SU-DHL-6 (cell line): ENCODE data around the gene BEGAIN.

Experiments used
- H2AFZ ChIP-seq: fragments of 200-600 bp; sonication (generic); 2 replicates; pipeline ENCODE4 v1.6.1; 2014; ENCODE audit warnings: low read depth, mild to moderate bottlenecking, moderate library complexity, mixed read lengths, antibody characterized with exemption, low read length; ENCODE audit not compliant: severe bottlenecking
- H3F3A ChIP-seq: fragments of 200-600 bp; shearing (Covaris generic); 2 replicates; pipeline ENCODE4 v1.6.0; 2016; ENCODE audit warnings: antibody characterized with exemption, mild to moderate bottlenecking; ENCODE audit not compliant: insufficient read depth
- H3K27ac ChIP-seq: fragments of 200-600 bp; sonication (generic); 2 replicates; pipeline ENCODE4 v1.5.1; 2016; ENCODE audit warnings: low read depth, mild to moderate bottlenecking, low read length, moderate library complexity, mixed read lengths
- H3K27me3 ChIP-seq: fragments of 200-600 bp; sonication (generic), shearing (Covaris generic); 2 replicates; pipeline ENCODE4 v1.6.0; 2014; ENCODE audit warnings: mild to moderate bottlenecking, low read length
- H3K36me3 ChIP-seq: fragments of 200-600 bp; sonication (generic); 2 replicates; pipeline ENCODE4 v1.6.1; 2014; ENCODE audit warnings: mild to moderate bottlenecking, low read length, mixed read lengths
- H3K4me2 ChIP-seq: fragments of 300-600, 200-600 bp; shearing (Covaris generic), sonication (generic); 2 replicates; pipeline ENCODE4 v1.6.0; 2014; ENCODE audit warnings: low read length, low read depth, mild to moderate bottlenecking; ENCODE audit not compliant: poor library complexity, severe bottlenecking
- H3K4me3 ChIP-seq: fragments of 200-600 bp; sonication (generic); 2 replicates; pipeline ENCODE4 v1.5.1; 2014; ENCODE audit warnings: antibody characterized with exemption, low read length, mild to moderate bottlenecking, mixed read lengths; ENCODE audit not compliant: insufficient read depth, poor library complexity, severe bottlenecking
- H3K79me2 ChIP-seq: fragments of 200-600 bp; sonication (generic); 2 replicates; pipeline ENCODE4 v1.6.1; 2014; ENCODE audit warnings: mild to moderate bottlenecking, low read length, moderate library complexity; ENCODE audit not compliant: insufficient read depth
- H3K9ac ChIP-seq: fragments of 200-600 bp; sonication (generic); 2 replicates; pipeline ENCODE4 v1.7.0; 2014; ENCODE audit warnings: mild to moderate bottlenecking, low read length
- H3K9me2 ChIP-seq: fragments of 200-600 bp; sonication (generic); replicated peaks from 2 replicates; pipeline ENCODE4 v1.6.1; 2014; ENCODE audit warnings: low read length; ENCODE audit not compliant: insufficient read depth
- H3K9me3 ChIP-seq: fragments of 200-600 bp; sonication (generic); 2 replicates; pipeline ENCODE4 v1.6.1; 2014; ENCODE audit warnings: low read length, mixed read lengths; ENCODE audit not compliant: insufficient read depth
- H4K20me1 ChIP-seq: fragments of 200-600 bp; sonication (generic); 2 replicates; pipeline ENCODE4 v1.6.1; 2014; ENCODE audit warnings: low read depth, mild to moderate bottlenecking, antibody characterized with exemption, low read length, moderate library complexity, mixed read lengths
- EZH2phosphoT487 ChIP-seq: fragments of 200-600 bp; sonication (generic), shearing (Covaris generic); conservative IDR thresholded peaks from 2 replicates; pipeline ENCODE4 v1.6.1; 2018; ENCODE audit warnings: mild to moderate bottlenecking, antibody characterized with exemption, low read length, moderate library complexity, mixed read lengths
- TF ChIP-seq, protein P1 (sequence below): fragments of 200-600 bp; sonication (generic); IDR thresholded peaks from one replicate; pipeline ENCODE4 v1.5.1; 2017; ENCODE audit warnings: antibody characterized with exemption, mild to moderate bottlenecking, low read length, moderate library complexity; ENCODE audit not compliant: insufficient read depth, poor library complexity, severe bottlenecking

The BEGAIN gene

DNA sequence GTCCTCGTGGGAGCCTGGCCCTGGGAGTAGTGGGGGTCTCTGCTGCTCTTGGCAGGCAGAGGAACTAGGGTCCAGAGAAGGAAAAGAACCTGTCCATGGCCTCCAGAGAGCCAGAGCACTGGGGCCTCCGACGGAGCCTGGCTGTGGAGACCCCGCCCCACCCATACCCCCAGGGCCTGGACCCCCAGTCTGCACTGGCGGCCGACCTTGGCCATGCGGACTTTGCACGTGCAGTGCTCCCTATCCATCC is 1.1 kb downstream of the BEGAIN start:
- no peak overlapping the region for H3K4me2 ChIP-seq
- H3K9ac ChIP-seq = no peak overlapping the region
- H3K9me2 ChIP-seq = no peaks in the 10 kb centered on the region
- H3K4me3 ChIP-seq = no peak overlapping the region
- TF ChIP-seq, protein P1, sequence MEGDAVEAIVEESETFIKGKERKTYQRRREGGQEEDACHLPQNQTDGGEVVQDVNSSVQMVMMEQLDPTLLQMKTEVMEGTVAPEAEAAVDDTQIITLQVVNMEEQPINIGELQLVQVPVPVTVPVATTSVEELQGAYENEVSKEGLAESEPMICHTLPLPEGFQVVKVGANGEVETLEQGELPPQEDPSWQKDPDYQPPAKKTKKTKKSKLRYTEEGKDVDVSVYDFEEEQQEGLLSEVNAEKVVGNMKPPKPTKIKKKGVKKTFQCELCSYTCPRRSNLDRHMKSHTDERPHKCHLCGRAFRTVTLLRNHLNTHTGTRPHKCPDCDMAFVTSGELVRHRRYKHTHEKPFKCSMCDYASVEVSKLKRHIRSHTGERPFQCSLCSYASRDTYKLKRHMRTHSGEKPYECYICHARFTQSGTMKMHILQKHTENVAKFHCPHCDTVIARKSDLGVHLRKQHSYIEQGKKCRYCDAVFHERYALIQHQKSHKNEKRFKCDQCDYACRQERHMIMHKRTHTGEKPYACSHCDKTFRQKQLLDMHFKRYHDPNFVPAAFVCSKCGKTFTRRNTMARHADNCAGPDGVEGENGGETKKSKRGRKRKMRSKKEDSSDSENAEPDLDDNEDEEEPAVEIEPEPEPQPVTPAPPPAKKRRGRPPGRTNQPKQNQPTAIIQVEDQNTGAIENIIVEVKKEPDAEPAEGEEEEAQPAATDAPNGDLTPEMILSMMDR = no peak
- no peak for TF ChIP-seq EZH2phosphoT487
- H3K36me3 ChIP-seq = no peaks in the 10 kb centered on the region
- no peaks in the 10 kb centered on the region for H3K79me2 ChIP-seq
- no peaks in the 10 kb centered on the region for H3F3A ChIP-seq
- H3K27me3 ChIP-seq = no peaks in the 10 kb centered on the region
- H3K9me3 ChIP-seq = no peaks in the 10 kb centered on the region
- H2AFZ ChIP-seq = no peak overlapping the region
- H4K20me1 ChIP-seq = no peaks in the 10 kb centered on the region
- H3K27ac ChIP-seq = no peak overlapping the region

DNA sequence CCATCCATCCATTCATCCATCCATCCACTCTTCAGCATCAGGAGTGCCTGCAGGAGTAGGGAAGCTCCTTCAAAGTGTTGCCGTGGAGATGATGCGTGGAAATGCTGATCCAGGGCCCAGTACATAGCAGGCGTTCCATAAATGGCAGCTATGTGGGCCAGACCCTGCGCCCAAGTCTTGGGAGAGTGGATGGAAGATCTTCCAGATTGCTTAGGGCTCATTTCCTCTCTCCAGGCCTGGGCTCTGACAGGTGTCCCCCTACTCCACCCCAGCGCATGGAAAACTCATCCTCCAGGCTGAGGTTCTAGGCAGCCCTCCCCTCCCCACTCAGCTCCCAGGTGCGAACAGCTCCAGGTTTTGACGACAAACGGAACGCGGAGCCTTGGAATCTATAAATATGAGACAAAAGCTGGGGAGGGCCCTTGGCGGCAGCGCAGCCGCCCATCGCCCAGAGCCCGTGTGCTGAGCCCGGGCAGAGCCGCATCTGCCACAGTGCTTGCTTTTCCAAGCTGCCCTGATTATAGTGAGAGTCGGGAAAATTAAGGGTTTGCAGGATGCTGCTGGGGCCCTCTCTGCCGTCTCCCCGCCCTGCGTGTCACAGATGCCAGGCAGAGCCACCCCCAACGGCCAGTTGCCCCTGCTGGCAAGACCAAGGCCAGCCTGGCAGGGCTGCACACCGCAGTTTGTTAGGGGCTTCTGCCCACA is 1.6 kb downstream of the BEGAIN start:
- H4K20me1 ChIP-seq = no peaks in the 10 kb centered on the region
- no peaks in the 10 kb centered on the region for H3K27me3 ChIP-seq
- H3K9me3 ChIP-seq = no peaks in the 10 kb centered on the region
- H2AFZ ChIP-seq = no peak overlapping the region
- no peak for TF ChIP-seq EZH2phosphoT487
- H3K79me2 ChIP-seq = no peaks in the 10 kb centered on the region
- no peaks in the 10 kb centered on the region for H3K36me3 ChIP-seq
- no peaks in the 10 kb centered on the region for H3K9me2 ChIP-seq
- no peak overlapping the region for H3K9ac ChIP-seq
- no peak overlapping the region for H3K27ac ChIP-seq
- no peaks in the 10 kb centered on the region for H3F3A ChIP-seq
- H3K4me3 ChIP-seq = no peak overlapping the region
- no peak overlapping the region for H3K4me2 ChIP-seq

DNA sequence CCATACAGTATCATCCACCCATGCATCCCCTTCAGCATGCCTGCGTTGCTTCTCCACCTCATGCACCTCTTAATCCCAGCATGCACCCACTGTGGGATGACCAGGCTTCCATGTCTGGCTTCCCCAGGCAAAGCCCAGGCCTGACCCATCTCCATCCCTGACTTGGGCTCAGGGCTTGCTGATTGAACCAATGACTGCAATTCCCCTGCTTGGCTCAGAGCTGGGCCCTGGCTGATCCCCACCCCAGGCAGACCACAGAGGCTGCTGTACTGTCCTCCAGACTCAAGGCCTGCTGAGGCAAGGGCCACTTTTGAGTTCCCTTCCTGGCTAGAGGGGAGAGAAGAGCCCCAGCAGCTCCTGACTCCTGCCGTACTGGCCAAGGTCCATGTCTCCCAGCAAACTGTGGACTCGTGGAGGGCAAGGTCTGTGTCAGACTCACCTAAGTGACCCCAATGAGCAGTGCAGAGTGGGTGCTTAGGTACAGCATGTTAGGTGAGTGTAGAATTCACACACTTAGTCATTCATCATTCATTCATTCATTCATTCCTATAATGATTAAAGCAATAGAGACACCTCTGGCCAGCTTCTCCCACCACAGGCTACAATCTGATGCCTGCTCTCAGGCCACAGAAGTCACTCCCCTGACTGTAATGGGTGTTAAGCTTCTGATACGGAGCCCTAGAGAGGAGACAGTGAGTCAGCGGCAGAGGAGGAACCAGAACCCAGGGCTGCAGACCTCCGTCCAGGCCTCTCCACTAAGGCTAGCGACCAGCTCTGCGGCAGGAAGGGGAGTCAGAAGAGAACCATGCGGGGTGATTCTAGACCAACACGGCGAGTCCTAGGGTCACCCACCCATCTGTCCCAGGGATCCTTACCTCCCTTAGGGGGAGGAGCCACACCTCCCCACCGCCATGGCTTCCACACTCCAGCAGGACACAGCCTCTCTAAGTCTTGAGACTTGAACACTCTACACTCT is 2.9 kb downstream of the BEGAIN start:
- Histone ChIP-seq H3K9me2 (no peaks in the 10 kb centered on the region), H3K4me2 (no peak overlapping the region), H3K79me2 (no peaks in the 10 kb centered on the region), H4K20me1 (no peaks in the 10 kb centered on the region), H3K9me3 (no peaks in the 10 kb centered on the region), H3K27ac (no peak overlapping the region), H3K9ac (no peak overlapping the region), H3F3A (no peaks in the 10 kb centered on the region), H3K27me3 (no peaks in the 10 kb centered on the region), H3K36me3 (no peaks in the 10 kb centered on the region), H2AFZ (no peak overlapping the region), H3K4me3 (no peak overlapping the region)
- no peak for TF ChIP-seq EZH2phosphoT487
- TF ChIP-seq, protein P1 = no peak

DNA sequence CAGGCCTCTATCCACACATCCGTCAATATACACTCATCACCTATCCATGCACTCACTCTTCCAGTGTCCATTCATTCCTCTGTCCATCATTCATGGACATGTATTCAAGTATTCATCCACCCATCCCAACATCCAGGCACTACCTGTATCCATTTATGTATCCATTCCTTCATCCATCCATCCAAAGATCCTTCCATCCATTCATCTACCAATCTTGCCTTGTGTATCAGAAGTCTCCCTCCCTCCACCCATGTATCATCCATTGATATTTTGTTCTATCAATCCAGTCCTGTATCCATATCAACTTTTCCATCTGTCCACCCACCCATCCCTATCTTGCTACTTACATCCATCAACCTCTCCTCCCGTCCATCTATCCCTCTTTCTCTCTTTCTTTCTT is 4.0 kb downstream of the BEGAIN start:
- H3K79me2 ChIP-seq = no peaks in the 10 kb centered on the region
- no peaks in the 10 kb centered on the region for H3F3A ChIP-seq
- H3K27me3 ChIP-seq = no peaks in the 10 kb centered on the region
- no peak overlapping the region for H2AFZ ChIP-seq
- no peaks in the 10 kb centered on the region for H3K36me3 ChIP-seq
- H3K4me3 ChIP-seq = no peak overlapping the region
- no peak overlapping the region for H3K9ac ChIP-seq
- H3K9me3 ChIP-seq = no peaks in the 10 kb centered on the region
- no peaks in the 10 kb centered on the region for H4K20me1 ChIP-seq
- TF ChIP-seq, protein P1 = no peak
- no peak for TF ChIP-seq EZH2phosphoT487
- no peak overlapping the region for H3K4me2 ChIP-seq
- H3K9me2 ChIP-seq = no peaks in the 10 kb centered on the region
- no peak overlapping the region for H3K27ac ChIP-seq
